ENCODE results near the gene BTBD16. TPM values are rescaled to one million over a fixed set of nuclear protein-coding genes. Genes with fewer than 3 reads are reported as not detected.

The BTBD16 gene
- total RNA-seq: 51.2 TPM

GRCh38 chr10:122271076-122271475 lies at the start of gene BTBD16:
Gene BTBD16 (plus strand): TSS chr10:122271296. CDS start chr10:122275082, 3,786 bp downstream.
- DNase-seq (ENCODE audit: low spot score): no peak

GRCh38 chr10:122221958-122222357 lies 49.1 kb upstream of the BTBD16 start:
- DNase-seq (ENCODE audit: low spot score): no peak

GRCh38 chr10:122222638-122223037 lies 48.5 kb upstream of the BTBD16 start:
- DNase-seq (ENCODE audit: low spot score): no peak

GRCh38 chr10:122224159-122224558 lies 46.9 kb upstream of the BTBD16 start:
- no peak for DNase-seq (ENCODE audit: low spot score)

GRCh38 chr10:122225330-122225729 lies 45.8 kb upstream of the BTBD16 start:
- DNase-seq (ENCODE audit: low spot score): no peak

- DNase-seq (ENCODE audit: low spot score): no peak
Observed at GRCh38 chr10:122227754-122228153, 43.3 kb upstream of the BTBD16 start.

- no peak for DNase-seq (ENCODE audit: low spot score)
Observed at GRCh38 chr10:122229666-122230065, 41.4 kb upstream of the BTBD16 start.

GRCh38 chr10:122230222-122230621 lies 40.9 kb upstream of the BTBD16 start:
- DNase-seq (ENCODE audit: low spot score): no peak

- DNase-seq (ENCODE audit: low spot score): no peak
Observed at GRCh38 chr10:122232769-122233168, 38.3 kb upstream of the BTBD16 start.

- DNase-seq (ENCODE audit: low spot score): no peak
Observed at GRCh38 chr10:122233857-122234348, 37.2 kb upstream of the BTBD16 start.

- DNase-seq (ENCODE audit: low spot score): no peak
Observed at GRCh38 chr10:122234416-122234815, 36.7 kb upstream of the BTBD16 start.

- no peak for DNase-seq (ENCODE audit: low spot score)
Observed at GRCh38 chr10:122236690-122237306, 34.3 kb upstream of the BTBD16 start.

- DNase-seq (ENCODE audit: low spot score): no peak
Observed at GRCh38 chr10:122237331-122237990, 33.6 kb upstream of the BTBD16 start.

- DNase-seq (ENCODE audit: low spot score): no peak
Observed at GRCh38 chr10:122239578-122240257, 31.4 kb upstream of the BTBD16 start.

GRCh38 chr10:122240401-122240800 lies 30.7 kb upstream of the BTBD16 start:
- DNase-seq (ENCODE audit: low spot score): no peak

- DNase-seq (ENCODE audit: low spot score): no peak
Observed at GRCh38 chr10:122241836-122242235, 29.3 kb upstream of the BTBD16 start.

GRCh38 chr10:122243550-122243949 lies 27.5 kb upstream of the BTBD16 start:
- no peak for DNase-seq (ENCODE audit: low spot score)

GRCh38 chr10:122244001-122244975 lies 26.8 kb upstream of the BTBD16 start:
- DNase-seq (ENCODE audit: low spot score): no peak

GRCh38 chr10:122245136-122245535 lies 26.0 kb upstream of the BTBD16 start:
- no peak for DNase-seq (ENCODE audit: low spot score)

GRCh38 chr10:122245897-122246296 lies 25.2 kb upstream of the BTBD16 start:
- DNase-seq (ENCODE audit: low spot score): no peak

GRCh38 chr10:122246830-122247520 lies 24.1 kb upstream of the BTBD16 start:
- no peak for DNase-seq (ENCODE audit: low spot score)

All from ureter (tissue), 1 donor.